OCI-LY7 (cell line): ENCODE data around the gene MAP4.

Source experiments
- CTCF ChIP-seq: fragments of 200-600 bp; sonication (generic); conservative IDR thresholded peaks from 2 replicates; pipeline ENCODE4 v1.5.1; 2014; ENCODE audit warnings: mild to moderate bottlenecking, antibody characterized with exemption, low read length, moderate library complexity, mixed read lengths
- EZH2phosphoT487 ChIP-seq: fragments of 200-600 bp; sonication (generic); IDR thresholded peaks from 2 replicates; pipeline ENCODE4 v1.6.1; 2018; ENCODE audit warnings: low read depth, borderline replicate concordance, mild to moderate bottlenecking, mixed run types, antibody characterized with exemption, low read length, moderate library complexity, mixed read lengths

DNA sequence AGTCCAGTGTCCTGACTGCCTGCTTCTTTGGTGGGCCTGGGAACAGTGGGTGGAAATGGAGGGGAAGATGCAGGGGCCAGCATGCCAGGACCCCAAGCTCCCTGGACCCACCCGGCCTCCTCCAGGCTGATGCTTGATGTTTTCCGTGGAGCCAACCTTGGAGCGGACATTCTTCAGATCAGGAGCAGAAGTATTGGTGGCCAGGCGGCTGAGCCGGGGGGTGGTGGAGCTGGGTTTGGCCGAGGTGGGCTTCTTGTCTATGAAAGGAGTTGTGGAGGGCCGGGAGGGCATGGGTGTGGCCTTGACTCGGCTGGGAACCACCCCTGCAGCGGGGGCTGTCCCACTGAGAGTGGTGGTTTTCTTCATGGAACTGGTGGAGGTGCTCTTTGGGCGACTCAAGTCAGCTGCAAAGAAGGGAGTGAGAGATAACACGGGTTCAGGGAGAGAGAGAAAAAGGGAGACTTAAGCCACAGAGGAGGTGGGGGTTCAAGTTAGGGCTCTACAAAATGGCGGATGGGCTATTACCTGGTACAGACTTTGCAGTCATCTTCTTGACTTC, 145.4 kb downstream of the MAP4 start:
- TF ChIP-seq CTCF (no peak), EZH2phosphoT487 (no peak)
